ENCODE results near the gene RANBP1.
"Not testable (repeated sequence)": the region's sequence is repeated elsewhere in the genome, so short reads cannot be mapped to it uniquely, and the experiment has no call there.

Gene RANBP1

DNA sequence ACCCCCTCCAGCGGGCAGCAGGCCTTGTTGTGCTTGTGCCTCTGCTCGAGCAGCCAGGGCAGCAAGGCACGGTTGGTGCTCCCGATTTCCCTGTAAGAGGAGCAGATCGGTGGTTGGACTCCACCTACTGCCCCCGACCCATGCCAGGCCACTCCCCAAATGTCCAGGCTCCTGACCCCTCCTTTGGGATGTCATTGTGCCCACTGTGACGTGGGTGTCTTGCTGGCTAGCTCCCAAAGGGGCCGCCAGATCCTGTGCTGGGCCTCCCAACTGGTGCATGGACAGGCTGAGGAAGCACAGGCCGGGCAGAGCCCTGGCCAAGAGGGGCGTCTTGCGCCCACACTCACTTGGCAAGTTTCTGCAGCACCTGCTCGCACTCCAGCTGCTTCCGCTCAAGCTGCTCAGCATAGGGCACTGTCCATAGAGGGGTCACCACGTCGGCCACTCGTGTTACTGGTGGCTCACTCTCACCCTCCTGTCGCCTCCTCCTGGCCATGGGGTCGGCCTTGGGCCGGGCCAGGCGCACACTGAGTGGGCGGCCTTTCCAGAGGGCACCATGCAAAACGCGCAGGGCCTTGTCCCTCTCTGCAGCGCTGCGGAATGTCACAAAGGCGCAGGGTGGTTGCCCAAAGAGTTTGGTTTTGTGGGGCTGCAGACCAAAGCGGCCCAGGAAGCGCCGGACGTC lies at the start of gene RANBP1:
Gene RANBP1, plus strand, starts transcription at position 414 of the 685 bp plus-strand sequence. Its CDS starts 81 bp downstream, at position 495.
- DNase-seq (ENCODE audit: low read depth in 3 of 3, low spot score in 1 of 3), result no peak

DNA sequence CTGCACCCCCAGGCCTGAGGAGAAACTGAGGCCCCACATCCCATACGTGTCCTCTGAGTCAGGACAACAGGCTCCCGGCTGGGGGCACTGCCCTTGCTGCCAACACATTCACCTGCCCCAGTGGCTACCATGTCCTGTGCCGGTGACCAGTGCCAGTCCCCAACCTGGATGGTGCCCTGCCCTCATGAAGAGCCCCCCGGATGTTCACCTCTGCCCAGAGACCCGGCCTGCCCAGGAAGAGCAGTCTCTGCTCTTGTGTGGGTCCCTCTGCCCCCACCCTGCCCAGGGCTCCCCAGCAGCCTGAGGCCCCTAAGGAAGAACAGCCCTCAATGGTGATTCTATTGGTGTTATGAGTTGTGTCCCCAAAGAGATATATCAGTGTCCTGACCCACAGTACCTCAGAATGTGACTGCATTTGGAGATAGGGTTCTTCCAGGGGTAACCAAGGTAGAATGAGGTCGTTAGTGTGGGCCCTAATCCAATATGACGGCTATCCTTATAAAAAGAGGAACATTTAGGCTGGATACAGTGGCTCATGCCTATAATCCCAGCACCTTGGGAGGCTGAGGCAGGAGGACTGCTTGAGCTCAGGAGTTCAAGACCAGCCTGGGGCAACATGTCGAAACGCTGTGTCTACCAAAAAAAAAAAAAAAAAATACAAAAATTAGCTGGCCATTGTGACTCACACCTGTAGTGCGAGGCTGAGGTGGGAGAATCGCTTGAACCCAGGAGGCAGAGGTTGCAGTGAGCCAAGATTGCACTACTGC lies 49.1 kb upstream of the RANBP1 start:
- no peak for DNase-seq (ENCODE audit: low read depth in 3 of 3, low spot score in 1 of 3)

DNA sequence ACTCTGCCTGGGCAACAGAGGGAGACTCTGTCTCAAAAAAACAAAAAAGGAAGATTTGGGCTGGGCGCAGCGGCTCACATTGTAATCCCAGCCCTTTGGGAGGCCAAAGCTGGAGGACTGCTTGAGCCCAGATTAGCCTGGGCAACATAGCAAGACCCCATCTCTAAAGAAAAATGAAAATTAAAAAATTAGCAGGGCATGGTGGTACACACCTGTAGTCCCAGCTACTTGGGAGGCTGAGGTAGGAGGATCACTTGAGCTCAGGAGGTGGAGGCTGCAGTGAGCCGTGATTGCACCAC lies 48.6 kb upstream of the RANBP1 start:
- not testable (repeated sequence) for DNase-seq (ENCODE audit: low read depth in 3 of 3, low spot score in 1 of 3)

DNA sequence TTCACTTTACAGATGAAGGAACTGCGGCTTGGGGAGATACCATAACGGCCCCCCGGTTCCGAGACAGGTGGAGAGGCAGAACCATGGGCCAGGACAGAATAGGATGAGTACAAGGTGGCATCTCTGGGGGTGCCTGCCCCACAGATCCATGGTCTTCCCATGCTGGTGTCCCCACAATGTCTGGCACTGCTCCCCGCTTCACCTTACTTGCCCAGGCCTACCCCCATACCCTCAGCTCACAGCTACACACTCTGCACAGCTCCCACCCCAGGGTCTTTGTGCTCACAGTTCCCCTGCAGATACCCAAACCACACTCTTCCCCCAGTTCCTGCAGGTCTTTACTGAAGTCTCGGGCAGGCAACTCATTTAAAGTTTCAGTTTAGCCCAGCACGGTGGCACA lies 47.3 kb upstream of the RANBP1 start:
- DNase-seq (ENCODE audit: low read depth in 3 of 3, low spot score in 1 of 3), result no peak

DNA sequence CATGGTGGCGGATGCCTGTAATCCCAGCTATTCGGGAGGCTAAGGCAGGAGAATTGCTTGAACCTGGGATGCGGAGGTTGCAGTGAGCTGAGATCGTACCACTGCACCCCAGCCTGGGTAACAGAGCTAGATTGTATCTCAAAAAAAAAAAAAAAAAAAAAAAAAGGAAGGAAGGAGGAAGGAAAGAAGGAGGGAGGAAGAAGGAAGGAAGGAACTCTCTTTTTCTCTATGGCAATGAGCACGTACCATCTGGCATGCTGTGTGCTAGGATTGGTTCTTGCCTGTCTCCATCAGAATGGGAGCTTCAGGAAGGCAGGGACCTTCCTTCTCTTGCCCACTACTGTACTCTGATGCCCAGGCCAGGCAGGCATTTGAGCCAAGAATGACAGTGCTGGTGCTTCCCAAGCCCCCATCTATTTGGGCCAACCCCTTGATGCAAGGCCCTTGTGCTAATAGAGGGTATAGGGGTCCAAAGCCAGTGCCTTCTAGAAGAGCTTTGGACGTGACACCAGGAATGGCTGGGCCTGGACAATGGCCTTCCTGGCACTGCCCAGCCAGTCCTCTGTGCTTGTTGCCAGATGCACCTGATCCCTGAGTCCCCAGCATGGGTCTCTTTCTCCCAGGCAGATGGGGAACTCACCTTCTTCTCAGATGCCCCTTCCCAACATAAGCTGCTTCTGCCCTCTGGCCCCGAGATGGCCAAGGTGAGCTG lies 46.4 kb upstream of the RANBP1 start:
- DNase-seq (ENCODE audit: low read depth in 3 of 3, low spot score in 1 of 3), result no peak

DNA sequence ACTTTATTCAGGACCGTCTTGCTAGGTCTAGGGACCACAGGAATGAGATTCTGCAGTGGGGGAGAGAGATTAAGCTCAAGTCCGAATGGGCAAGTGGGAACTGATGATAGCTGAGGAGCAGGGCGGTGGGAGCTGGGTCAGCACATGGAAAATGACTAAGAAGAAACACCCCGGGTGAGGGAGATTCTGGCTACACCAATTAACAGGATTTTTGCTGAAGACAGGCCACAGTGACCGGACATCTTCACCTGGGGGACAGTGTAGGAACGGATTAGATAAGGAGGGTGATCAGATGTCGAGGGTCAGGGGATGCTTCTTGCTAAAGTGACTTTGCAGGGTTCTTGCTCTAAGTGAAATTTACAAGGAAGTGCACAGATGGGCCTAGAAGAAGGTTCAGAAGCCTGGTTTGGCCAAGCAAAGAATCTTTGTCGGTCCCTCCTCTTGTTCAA lies 44.4 kb upstream of the RANBP1 start:
- no peak for DNase-seq (ENCODE audit: low read depth in 3 of 3, low spot score in 1 of 3)

DNA sequence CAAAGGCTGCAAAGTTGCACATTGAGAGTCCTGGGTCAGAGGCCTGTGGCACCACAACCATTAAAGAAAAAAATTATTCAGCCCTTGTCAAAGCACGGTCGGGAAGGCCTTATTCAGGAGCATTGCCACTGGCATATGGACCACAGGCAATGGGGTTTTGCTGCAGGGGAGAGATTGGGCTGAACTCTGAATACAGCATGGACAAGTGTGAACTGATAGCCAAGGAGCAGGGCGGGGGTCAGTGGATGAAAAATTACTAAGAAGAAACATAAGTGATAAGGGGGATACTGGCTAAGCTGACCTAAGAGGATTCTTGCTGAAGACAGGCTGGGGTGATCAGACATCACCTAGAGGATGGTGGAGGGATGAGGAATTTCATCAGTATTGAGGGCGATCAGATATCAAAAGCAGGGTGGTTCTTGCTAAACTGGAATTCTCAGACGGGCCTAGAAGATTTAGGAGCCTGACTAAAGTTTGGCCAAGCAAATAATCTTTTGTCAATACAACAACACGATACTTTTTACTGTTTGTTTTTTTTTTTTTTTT lies 39.2 kb upstream of the RANBP1 start:
- DNase-seq (ENCODE audit: low read depth in 3 of 3, low spot score in 1 of 3), result no peak

DNA sequence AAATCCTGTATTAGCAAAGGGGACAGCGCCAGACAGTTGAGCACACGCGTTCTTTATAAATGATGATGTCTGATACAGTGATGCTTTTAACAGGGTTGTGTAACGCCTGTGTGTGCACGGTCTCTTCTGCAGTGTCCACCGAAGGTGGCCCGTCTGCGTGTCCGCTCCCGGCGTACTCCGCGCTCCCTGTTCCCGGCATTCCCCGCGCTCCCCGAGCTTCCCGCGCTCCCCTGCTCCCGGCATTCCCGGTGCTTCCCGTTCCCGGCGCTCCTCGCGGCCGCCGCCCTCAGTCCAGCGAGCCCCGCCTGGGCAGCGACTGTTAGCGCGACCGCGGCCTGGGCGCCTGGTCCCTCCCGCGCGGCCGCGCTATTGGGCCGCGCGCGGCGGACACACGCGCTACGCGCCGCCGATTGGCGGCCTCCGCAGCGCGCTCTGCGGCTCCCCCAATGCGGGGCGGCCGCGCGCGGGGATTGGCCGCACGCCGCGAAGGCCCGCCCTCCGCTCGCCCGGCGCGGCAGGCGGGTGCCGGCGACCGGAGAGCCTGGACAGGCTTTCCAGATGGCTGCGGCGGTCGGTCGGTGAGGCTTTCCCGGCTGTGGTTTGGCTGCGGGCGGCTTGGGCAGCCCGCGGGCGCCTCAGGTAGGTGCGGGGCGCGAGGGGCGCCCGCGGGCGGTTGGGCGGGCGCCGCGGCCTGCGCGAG lies 36.0 kb upstream of the RANBP1 start, which contains the start of gene DGCR8:
Gene DGCR8, plus strand, starts transcription at position 497 of the 700 bp plus-strand sequence. CDS start 5,723 bp downstream, outside the sequence.
- peak; percentile 15 to 53 (median 45) for DNase-seq (ENCODE audit: low read depth in 3 of 3, low spot score in 1 of 3)

DNA sequence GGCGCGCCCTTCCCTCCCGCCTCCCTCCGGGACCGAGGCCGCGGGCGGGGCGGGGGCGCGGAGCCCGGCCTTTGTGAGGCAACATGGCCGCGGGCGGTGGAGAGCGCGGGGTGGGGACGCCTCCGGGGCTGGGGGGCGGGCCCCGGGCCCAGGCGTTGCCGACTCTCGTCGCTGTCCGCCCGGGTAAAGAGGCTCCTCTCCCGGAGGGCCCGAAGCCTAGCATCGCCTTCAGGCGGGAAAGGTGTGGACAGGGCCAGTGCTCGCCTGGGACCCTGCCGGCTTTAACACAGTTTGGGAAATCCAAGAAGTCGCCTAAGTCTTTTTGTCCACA lies 35.5 kb upstream of the RANBP1 start:
- peak; percentile 18 to 58 (median 39) for DNase-seq (ENCODE audit: low read depth in 3 of 3, low spot score in 1 of 3)

DNA sequence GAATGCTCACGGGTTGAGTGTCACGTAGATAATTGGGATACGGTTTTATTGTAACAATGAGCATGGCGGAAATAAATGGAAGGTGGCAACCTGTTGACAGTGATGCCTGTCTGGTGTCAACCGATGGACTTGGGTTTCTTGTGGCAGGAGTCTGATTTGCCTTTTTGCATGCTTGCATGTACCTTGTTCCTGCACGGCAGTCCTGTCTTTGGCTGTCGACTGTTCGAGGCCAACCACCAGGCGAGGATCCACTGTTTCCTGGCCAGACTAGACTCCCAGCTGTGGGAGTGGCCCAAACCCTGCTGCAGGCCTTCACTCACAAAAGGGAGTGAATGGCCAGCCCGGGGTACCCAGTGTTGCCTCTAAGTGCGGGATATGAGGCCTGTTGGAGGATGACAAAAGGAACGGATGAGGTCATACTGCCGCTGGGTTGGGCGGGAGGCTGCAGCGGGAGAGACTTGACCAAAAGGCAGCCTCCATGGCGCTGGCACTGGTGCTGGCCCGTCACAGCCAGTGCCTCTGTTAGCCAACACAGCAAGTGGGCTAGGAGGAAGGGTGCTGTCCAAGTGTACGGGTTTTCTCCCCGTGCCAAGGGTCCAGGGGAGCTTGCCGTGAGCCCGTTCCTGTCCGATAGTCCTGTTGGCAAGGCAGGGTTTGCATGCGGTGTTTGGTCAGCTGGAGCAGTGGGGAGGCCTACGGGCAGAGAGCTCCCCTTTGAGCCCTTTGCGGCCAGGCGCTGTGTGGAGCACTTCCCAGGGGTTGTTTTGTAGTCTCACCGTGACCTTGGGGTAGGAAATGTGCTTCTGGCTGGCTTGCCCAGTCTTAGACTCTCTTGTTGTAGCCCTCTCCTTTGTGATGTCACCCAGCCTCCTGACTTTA lies 34.9 kb upstream of the RANBP1 start:
- DNase-seq (ENCODE audit: low read depth in 3 of 3, low spot score in 1 of 3), result no peak

DNA sequence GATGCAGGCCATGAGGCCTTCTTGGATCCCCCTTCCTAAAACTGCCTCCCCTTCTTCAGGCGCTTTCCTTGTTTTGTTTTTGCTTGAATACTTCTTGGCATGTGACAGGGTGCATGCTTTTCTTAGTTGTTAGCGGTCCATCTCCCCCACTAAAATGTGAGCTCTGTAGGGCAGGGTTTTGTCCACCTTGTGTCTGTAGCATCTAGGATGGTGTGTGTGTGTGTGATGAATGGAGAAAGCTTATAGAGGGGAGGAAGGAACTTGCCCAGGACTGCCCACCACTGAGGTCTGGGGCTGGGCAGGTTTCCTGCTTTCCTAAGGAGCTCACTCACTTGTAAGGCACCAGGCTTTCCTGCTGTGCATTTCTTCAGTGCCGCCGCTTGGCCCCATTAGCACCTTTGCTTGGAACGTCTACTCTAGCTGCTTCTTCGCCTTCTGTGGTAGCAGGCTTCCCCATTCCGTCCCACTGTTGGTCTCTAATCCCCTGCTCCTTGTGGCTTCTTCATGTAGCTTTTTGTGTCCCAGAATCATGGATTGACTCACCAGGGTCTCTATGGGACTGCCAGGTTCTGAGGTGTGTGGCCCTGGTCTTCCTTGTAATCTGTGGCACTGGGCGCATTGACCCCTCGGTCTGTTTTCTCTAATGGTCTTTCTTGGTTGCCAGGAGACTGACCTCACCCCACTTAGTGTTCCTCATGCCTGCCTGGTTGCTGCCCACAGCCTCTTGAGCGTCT lies 32.6 kb upstream of the RANBP1 start:
- DNase-seq (ENCODE audit: low read depth in 3 of 3, low spot score in 1 of 3), result no peak

DNA sequence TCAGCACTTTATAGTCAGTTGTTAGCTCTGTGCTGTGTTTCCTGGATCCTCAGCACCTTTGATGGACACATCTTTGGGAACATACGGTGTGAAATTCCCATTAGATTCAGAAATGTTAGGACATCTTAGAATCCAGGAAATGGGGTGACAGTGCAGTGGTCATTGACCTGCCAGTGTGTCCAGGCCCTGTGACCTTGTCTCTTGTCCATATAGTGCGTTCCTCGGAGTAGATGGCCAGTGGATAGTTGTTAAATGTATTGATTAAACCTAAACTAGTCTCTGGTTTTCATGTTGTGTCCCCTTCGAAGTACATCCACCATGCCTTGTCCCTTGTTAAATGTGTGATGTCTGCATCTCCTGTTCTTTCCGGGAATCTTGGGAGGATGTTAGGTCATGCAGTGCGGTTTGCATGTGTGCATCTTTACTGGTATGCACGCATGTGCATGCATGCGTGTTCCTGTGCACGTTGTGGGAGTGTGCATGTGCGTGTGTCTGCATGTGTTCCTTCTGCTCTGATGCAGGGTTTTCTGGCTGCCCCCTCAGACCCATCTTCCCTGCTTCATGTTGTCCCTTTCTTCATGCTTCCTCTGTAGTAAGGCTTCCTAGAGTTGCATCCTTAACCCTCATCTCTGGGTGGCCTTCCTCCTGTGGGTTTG lies 31.9 kb upstream of the RANBP1 start:
- DNase-seq (ENCODE audit: low read depth in 3 of 3, low spot score in 1 of 3), result no peak

DNA sequence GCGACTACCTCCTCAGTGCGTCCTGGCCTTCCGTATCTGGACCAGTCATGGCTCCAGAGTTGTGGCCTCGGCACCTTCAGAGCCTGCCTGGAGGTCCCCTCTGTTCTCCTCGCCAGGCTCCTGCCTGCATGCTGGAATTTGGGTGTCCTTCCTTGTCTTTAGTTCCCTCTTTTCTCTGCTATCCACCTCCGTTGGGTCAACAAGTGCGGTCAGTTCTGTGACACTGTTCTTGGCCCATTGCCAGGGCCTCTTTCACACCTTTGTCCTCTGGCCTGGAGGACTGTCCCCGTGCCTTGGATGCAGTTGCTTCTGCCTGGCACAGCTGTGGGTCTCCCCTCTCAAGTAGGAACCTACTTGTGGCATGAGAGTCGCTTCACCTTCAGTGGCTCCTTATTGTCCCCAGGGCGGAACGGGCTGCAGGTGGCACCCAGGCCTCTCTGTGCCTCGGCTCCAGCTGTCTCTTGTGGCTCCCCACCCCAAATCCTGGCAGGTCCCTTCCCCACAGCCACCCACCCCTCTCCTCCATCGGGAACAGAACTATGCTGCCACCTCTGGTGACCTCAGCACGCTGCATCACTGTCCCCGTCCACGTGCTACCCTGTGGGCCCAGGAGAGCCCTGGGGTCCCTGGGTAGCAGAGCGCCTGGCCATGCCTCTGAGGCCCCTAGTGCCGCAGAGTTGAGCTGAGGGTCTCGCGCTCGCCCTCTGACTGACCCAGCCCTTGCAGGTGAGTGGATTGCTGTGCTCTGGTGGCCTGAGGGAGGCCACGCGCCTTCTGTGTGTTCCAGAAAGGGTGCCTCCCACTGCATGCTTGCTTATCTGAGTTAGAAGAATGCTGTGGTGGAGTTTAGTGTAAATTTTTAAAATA lies 31.1 kb upstream of the RANBP1 start:
- no peak for DNase-seq (ENCODE audit: low read depth in 3 of 3, low spot score in 1 of 3)

DNA sequence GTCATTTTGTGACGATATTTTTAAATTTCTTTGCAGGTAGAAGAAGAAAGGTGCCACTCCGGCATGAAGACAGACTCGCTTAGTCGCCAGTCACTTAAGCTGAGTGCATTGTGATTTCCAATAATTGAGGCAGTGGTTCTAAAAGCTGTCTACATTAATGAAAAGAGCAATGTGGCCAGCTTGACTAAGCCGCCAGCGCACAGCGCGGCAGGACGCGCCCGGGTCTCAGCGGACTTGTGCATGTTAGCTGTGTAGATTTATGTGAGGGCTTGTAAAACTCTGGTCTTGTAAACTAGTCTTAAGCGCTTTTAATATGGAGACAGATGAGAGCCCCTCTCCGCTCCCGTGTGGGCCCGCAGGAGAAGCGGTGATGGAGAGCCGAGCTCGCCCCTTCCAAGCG lies 30.3 kb upstream of the RANBP1 start:
- DNase-seq (ENCODE audit: low read depth in 3 of 3, low spot score in 1 of 3), result no peak

DNA sequence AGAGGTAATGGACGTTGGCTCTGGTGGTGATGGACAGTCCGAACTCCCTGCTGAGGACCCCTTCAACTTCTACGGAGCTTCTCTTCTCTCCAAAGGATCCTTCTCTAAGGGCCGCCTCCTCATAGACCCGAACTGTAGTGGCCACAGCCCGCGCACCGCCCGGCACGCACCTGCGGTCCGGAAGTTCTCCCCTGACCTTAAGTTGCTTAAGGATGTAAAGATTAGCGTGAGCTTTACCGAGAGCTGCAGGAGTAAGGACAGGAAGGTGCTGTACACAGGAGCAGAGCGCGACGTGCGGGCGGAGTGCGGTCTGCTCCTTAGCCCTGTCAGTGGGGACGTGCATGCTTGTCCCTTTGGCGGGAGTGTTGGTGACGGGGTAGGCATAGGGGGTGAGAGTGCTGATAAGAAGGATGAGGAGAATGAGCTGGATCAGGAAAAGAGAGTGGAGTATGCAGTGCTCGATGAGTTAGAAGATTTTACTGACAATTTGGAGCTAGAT lies 29.8 kb upstream of the RANBP1 start:
- no peak for DNase-seq (ENCODE audit: low read depth in 3 of 3, low spot score in 1 of 3)

DNA sequence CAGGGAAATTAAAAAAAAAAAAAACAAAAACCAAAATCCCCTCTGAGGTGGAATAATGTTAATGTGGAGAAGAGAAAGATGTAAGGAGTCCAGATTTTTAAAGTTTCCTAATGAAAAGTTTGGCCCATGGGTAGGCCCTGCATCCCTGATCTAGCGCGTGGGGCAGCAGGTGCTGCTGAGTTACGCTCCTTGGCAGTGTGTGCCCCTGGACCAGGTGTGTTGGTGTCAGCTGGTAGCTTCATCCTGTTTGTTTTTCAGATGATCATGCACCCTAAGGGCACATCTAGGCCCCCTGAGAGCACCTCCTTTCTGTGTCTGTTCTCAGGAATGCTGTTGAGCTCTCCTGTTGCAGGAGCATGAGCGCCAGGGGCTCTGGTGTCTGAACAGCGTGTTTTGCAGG lies 29.1 kb upstream of the RANBP1 start:
- DNase-seq (ENCODE audit: low read depth in 3 of 3, low spot score in 1 of 3), result no peak

DNA sequence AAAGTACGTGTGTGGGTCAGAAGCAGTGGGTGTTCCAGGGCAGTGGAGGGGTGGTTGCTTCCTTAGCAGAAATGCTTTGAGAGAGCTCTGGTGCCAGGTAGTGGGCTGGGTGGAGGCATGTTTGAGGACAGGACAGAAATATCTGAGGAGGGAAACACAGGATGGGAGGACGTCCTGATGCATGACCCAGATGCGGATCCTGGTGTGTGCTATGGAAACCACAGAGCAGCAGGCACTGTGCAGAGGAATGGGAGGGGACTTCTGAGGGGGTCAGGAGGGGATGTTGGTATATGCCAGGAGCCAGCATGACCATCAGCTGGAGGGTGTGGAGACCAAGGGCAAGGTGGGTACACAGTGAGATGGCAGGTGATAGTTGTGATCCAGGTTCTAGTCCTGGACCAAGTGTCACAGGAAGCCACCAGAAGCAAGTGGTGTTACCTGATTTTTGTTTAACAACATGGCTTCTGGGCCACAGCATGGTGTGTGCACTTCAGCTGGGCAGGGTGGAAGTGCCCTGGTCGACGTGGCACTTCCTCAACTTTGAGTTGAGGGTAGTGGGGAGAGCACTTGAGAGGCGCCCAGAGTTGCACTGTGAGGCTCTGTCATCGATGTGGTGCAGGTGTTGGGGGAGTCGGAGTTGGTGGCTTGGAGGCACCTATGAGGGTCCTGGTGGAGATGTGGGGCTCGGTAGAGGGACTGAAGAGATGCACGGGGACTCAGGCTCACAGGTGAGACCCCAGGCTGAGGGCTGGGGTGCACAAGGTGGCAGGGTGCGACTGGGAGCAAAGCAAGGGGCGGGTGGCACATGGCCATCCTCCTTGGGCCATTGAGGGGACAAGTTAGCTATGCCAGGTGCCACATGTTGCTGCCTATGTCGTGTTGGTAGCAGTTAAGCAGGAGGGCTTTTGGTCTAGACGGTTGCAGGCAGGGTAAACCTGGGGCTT lies 28.3 kb upstream of the RANBP1 start:
- DNase-seq (ENCODE audit: low read depth in 3 of 3, low spot score in 1 of 3), result no peak

All from stimulated activated CD4-positive, alpha-beta T cell treated with anti-CD3 and anti-CD28 coated beads, TNF-alpha, amount 100 ng/mL, for 1 hour (primary cell).